H1 (cell line): ENCODE data around the gene TSPEAR. TPM values are rescaled to one million over a fixed set of nuclear protein-coding genes. Genes with fewer than 3 reads are reported as not detected.
"Not testable (repeated sequence)": the region's sequence is repeated elsewhere in the genome, so short reads cannot be mapped to it uniquely, and the experiment has no call there.

ENCODE experiments used
- CTCF ChIA-PET: fragments of 300-600 bp; sonication (Branson Sonifier 250); formaldehyde crosslinking; loops from one replicate; lab custom pipeline; 2021; ENCODE audit not compliant: partially characterized antibody; lab: Charles Lee
- POLR2A ChIA-PET: fragments of 300-600 bp; sonication (Branson Sonifier 250); formaldehyde crosslinking; loops from one replicate; lab custom pipeline; 2021; ENCODE audit warnings: inconsistent platforms; ENCODE audit not compliant: partially characterized antibody; lab: Charles Lee
- DNase-seq, 2 experiments: peaks; one replicate each; pipeline versions ENCODE4 v3.0.0 to v3.0.0-alpha.2; 2010 to 2022; ENCODE audit warnings: low spot score in 2 of 2, low read depth in 1 of 2, mixed read lengths in 1 of 2
- FAIRE-seq: peaks from 2 replicates; lab custom pipeline; 2011; peaks lifted over from hg19 to GRCh38; lab: Jason Lieb, UNC
- H2AFZ ChIP-seq: 2 replicates; pipeline ENCODE4 v1.8.1; 2012; ENCODE audit warnings: low read length, inconsistent platforms
- H2AK5ac ChIP-seq: 2 replicates; pipeline ENCODE4 v1.6.1; 2013; ENCODE audit warnings: low read depth, low read length
- H2BK120ac ChIP-seq: replicated peaks from 2 replicates; pipeline ENCODE3; 2013; ENCODE audit warnings: low read depth, low read length, inconsistent platforms
- H2BK12ac ChIP-seq: 2 replicates; pipeline ENCODE4 v1.6.1; 2013; ENCODE audit warnings: low read depth, low read length
- H2BK15ac ChIP-seq: 2 replicates; pipeline ENCODE4 v1.6.1; 2013; ENCODE audit warnings: low read length
- H2BK20ac ChIP-seq: 2 replicates; pipeline ENCODE4 v1.6.1; 2013; ENCODE audit warnings: low read length
- H2BK5ac ChIP-seq: 2 replicates; pipeline ENCODE4 v1.6.1; 2013; ENCODE audit warnings: low read depth, low read length
- H3K14ac ChIP-seq: 2 replicates; pipeline ENCODE4 v1.6.1; 2013; ENCODE audit warnings: inconsistent platforms; ENCODE audit not compliant: insufficient read length
- H3K18ac ChIP-seq: 2 replicates; pipeline ENCODE4 v1.6.1; 2013; ENCODE audit warnings: low read length; ENCODE audit errors: extremely low read depth
- H3K23ac ChIP-seq: 2 replicates; pipeline ENCODE4 v1.6.1; 2013; ENCODE audit warnings: inconsistent platforms; ENCODE audit not compliant: insufficient read length
- H3K23me2 ChIP-seq: 2 replicates; pipeline ENCODE4 v1.6.1; 2013; ENCODE audit warnings: low read depth, low read length
- H3K27ac ChIP-seq: 2 replicates; pipeline ENCODE4 v1.6.1; 2011; ENCODE audit warnings: low read depth, low read length, inconsistent platforms
- H3K27me3 ChIP-seq, 4 experiments: replicated peaks in 1 of 4; 1 replicate in 1 of 4; 2 replicates in 3 of 4; pipeline versions ENCODE4 v1.6.1 to v1.8.1; 2011 to 2013; ENCODE audit warnings: low read length in 3 of 4, mild to moderate bottlenecking in 3 of 4, inconsistent platforms in 2 of 4, mixed read lengths in 2 of 4, moderate library complexity in 1 of 4; ENCODE audit not compliant: control insufficient read depth in 3 of 4, insufficient read depth in 3 of 4; ENCODE audit errors: extremely low read depth in 1 of 4
- H3K36me3 ChIP-seq, 4 experiments: 2 replicates each; pipeline versions ENCODE4 v1.6.1 to v1.8.1; 2011 to 2013; ENCODE audit warnings: mild to moderate bottlenecking in 4 of 4, low read length in 3 of 4, moderate library complexity in 2 of 4, control low read depth in 1 of 4, inconsistent platforms in 1 of 4; ENCODE audit not compliant: insufficient read depth in 4 of 4, control insufficient read depth in 2 of 4
- H3K4ac ChIP-seq: replicated peaks from 2 replicates; pipeline ENCODE3; 2013; ENCODE audit warnings: low read length, low read depth, mixed read lengths, inconsistent platforms; ENCODE audit not compliant: insufficient read length
- H3K4me1 ChIP-seq, 4 experiments: replicated peaks in 1 of 4; 1 replicate in 1 of 4; 2 replicates in 3 of 4; pipeline versions ENCODE4 v1.6.1 to v1.8.1; 2011 to 2013; ENCODE audit warnings: low read length in 3 of 4, inconsistent platforms in 2 of 4, mixed read lengths in 1 of 4; ENCODE audit not compliant: insufficient read depth in 4 of 4, control insufficient read depth in 3 of 4
- H3K4me2 ChIP-seq, 2 experiments: 2 replicates each; pipeline versions ENCODE4 v1.6.1 to v1.8.1; 2011 to 2013; ENCODE audit warnings: low read depth in 2 of 2, low read length in 2 of 2, control low read depth in 1 of 2, inconsistent platforms in 1 of 2, mild to moderate bottlenecking in 1 of 2; ENCODE audit not compliant: insufficient read depth in 1 of 2
- H3K4me3 ChIP-seq, 4 experiments: fragments of 200-600, 300-600 bp in 1 of 4; sonication (generic), shearing (Covaris generic), sonication (Bioruptor Twin) in 1 of 4; 2 replicates each; pipeline versions ENCODE4 v1.5.1 to v1.8.1; 2011 to 2016; ENCODE audit warnings: low read length in 4 of 4, low read depth in 3 of 4, control low read depth in 2 of 4, inconsistent platforms in 2 of 4, mild to moderate bottlenecking in 2 of 4, mixed read lengths in 1 of 4, moderate library complexity in 1 of 4; ENCODE audit not compliant: insufficient read depth in 2 of 4; ENCODE audit errors: extremely low read depth in 1 of 4
- H3K56ac ChIP-seq: replicated peaks from 2 replicates; pipeline ENCODE3; 2013; ENCODE audit warnings: low read depth, mild to moderate bottlenecking, mixed read lengths, low read length, inconsistent platforms; ENCODE audit not compliant: insufficient read length
- H3K79me1 ChIP-seq: 2 replicates; pipeline ENCODE4 v1.6.1; 2013; ENCODE audit warnings: low read depth, low read length, control low read depth
- H3K79me2 ChIP-seq, 2 experiments: 2 replicates each; pipeline versions ENCODE4 v1.6.1 to v1.8.1; 2012 to 2013; ENCODE audit warnings: low read length in 2 of 2, mild to moderate bottlenecking in 2 of 2, inconsistent platforms in 1 of 2; ENCODE audit not compliant: insufficient read depth in 2 of 2, control insufficient read depth in 1 of 2
- H3K9ac ChIP-seq, 4 experiments: replicated peaks in 1 of 4; 1 replicate in 1 of 4; 2 replicates in 3 of 4; pipeline versions ENCODE4 v1.6.1 to v1.8.1; 2011 to 2013; ENCODE audit warnings: low read depth in 3 of 4, low read length in 3 of 4, control low read depth in 2 of 4, mild to moderate bottlenecking in 2 of 4, moderate library complexity in 2 of 4, inconsistent platforms in 1 of 4; ENCODE audit errors: extremely low read depth in 1 of 4
- H3K9me3 ChIP-seq, 2 experiments: 2 replicates each; pipeline versions ENCODE4 v1.6.1 to v1.8.1; 2012 to 2013; ENCODE audit warnings: mild to moderate bottlenecking in 2 of 2, moderate library complexity in 2 of 2, control low read depth in 1 of 2, inconsistent platforms in 1 of 2, low read depth in 1 of 2, low read length in 1 of 2, mixed read lengths in 1 of 2; ENCODE audit not compliant: insufficient read depth in 2 of 2
- H4K20me1 ChIP-seq, 2 experiments: replicated peaks in 1 of 2; 2 replicates each; pipeline versions ENCODE3 to v1.8.1; 2011 to 2013; ENCODE audit warnings: inconsistent platforms in 2 of 2, low read length in 2 of 2, mild to moderate bottlenecking in 1 of 2; ENCODE audit not compliant: insufficient read depth in 2 of 2, control insufficient read depth in 1 of 2
- H4K5ac ChIP-seq: 2 replicates; pipeline ENCODE4 v1.6.1; 2013; ENCODE audit warnings: low read length, low read depth, mixed read lengths, inconsistent platforms; ENCODE audit not compliant: insufficient read length
- H4K8ac ChIP-seq: 2 replicates; pipeline ENCODE4 v1.8.0; 2013; ENCODE audit warnings: mild to moderate bottlenecking, moderate library complexity, low read length, inconsistent platforms; ENCODE audit not compliant: insufficient read depth; ENCODE audit errors: extremely low read depth
- H4K91ac ChIP-seq: replicated peaks from 2 replicates; pipeline ENCODE3; 2013; ENCODE audit warnings: low read length, mixed read lengths, inconsistent platforms; ENCODE audit not compliant: insufficient read length
- WGBS, 2 experiments: shearing (Covaris generic) in 1 of 2; methylation state at CpG; one replicate each; pipeline versions ENCODE4 v1.1.6 to v1.1.7; 2013 to 2015; ENCODE audit warnings: low lambda C conversion rate in 2 of 2, mixed read lengths in 2 of 2, inconsistent platforms in 1 of 2, low coverage in 1 of 2, missing lambda C conversion rate in 1 of 2; ENCODE audit not compliant: insufficient replicate concordance in 2 of 2, insufficient coverage in 1 of 2, insufficient read length in 1 of 2; ENCODE audit errors: extremely low coverage in 1 of 2, missing lambda C conversion rate in 1 of 2; 5-methylcytosine and 5-hydroxymethylcytosine counted together
- polyA plus RNA-seq, 7 experiments: library from polyadenylated mRNA; depleted of rRNA in 3 of 7; stranded (reverse) in 5 of 7; unstranded in 2 of 7; fragments of >200 nt in 5 of 7; fragments of 200-250 nt in 2 of 7; gene quantifications; 1 replicate in 5 of 7; 2 replicates in 1 of 7; 4 replicates in 1 of 7; pipeline versions ENCODE4 v1.2.1 to v1.2.3, GENCODE V29; 2011 to 2013; ENCODE audit warnings: missing spikeins in 2 of 7, mixed read lengths in 2 of 7
- total RNA-seq: library from RNA; stranded (reverse); fragmentation: NEBNext Ultra II Directional; extraction: Animal tissue kit (Norgen Biotek cat#: 25700); gene quantifications from 2 replicates; pipeline ENCODE4 v1.2.1, GENCODE V29; 2021

Gene TSPEAR
- total and polyA plus RNA-seq, 2 of the 8 experiments (the other 6 are each of a cell fraction or from before 2014, with no cell fraction given): 0.58 to 0.89 TPM

DNA sequence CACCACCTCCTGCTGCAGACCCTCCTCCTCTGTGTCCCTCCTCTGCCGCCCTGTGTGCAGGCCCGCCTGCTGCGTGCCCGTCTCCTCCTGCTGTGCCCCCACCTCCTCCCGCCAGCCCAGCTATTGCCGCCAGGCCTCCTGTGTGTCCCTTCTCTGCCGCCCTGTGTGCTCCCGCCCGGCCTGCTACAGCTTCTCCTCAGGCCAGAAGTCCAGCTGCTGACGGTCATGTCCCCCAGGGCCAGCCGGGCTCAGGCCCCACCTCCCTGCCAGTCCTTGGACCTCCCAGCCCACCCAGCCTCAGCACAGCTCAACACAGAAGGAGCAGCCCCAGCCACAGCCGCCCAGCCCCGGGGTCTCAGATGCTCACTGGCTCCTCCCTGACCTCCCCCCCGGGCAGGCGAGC, 83.5 kb downstream of the TSPEAR start:
- DNase-seq, H3K4me1 ChIP-seq, POLR2A ChIA-PET, H3K4ac ChIP-seq, H3K18ac ChIP-seq, H3K23ac ChIP-seq, H4K20me1 ChIP-seq, H3K4me2 ChIP-seq, H2BK12ac ChIP-seq, H3K9ac ChIP-seq, H2BK5ac ChIP-seq, H3K56ac ChIP-seq, H3K27me3 ChIP-seq, H4K91ac ChIP-seq, H2BK15ac ChIP-seq, H3K36me3 ChIP-seq, H4K5ac ChIP-seq, H4K8ac ChIP-seq, H2BK120ac ChIP-seq, H3K14ac ChIP-seq, H2AK5ac ChIP-seq, H3K79me1 ChIP-seq, FAIRE-seq, H3K23me2 ChIP-seq, H3K4me3 ChIP-seq, H3K79me2 ChIP-seq, H2BK20ac ChIP-seq, H2AFZ ChIP-seq, H3K27ac ChIP-seq: not testable (repeated sequence)
- CTCF ChIA-PET: interaction anchor here (1.1 to 2.1 kb wide), 3 partner anchors 9 to 122 kb away, joined by 3 to 9 read pairs (median 3); no protein-coding TSS in a partner anchor
- WGBS, 2 experiments: 59% methylated on average over 3 of the region's 15 CpGs; no CpG with 5 or more reads in 1 of the 2 experiments
- peaks cover 14 to 16% of the 10 kb centered on the region in 2 experiments for H3K9me3 ChIP-seq
